ENCODE measurements around the gene MVB12B. TPM values are rescaled to one million over a fixed set of nuclear protein-coding genes. Genes with fewer than 3 reads are reported as not detected.
A peak's percentile ranks its signal among the peaks of the same experiment; 100 is the strongest.
"Not testable (repeated sequence)": the region's sequence is repeated elsewhere in the genome, so short reads cannot be mapped to it uniquely, and the experiment has no call there.

Gene MVB12B, protein sequence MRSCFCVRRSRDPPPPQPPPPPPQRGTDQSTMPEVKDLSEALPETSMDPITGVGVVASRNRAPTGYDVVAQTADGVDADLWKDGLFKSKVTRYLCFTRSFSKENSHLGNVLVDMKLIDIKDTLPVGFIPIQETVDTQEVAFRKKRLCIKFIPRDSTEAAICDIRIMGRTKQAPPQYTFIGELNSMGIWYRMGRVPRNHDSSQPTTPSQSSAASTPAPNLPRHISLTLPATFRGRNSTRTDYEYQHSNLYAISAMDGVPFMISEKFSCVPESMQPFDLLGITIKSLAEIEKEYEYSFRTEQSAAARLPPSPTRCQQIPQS
- 10 to 100 TPM in 1 of 2 donors, 1 to 10 TPM in 1; 9.8 to 15.8 TPM for total RNA-seq

DNA sequence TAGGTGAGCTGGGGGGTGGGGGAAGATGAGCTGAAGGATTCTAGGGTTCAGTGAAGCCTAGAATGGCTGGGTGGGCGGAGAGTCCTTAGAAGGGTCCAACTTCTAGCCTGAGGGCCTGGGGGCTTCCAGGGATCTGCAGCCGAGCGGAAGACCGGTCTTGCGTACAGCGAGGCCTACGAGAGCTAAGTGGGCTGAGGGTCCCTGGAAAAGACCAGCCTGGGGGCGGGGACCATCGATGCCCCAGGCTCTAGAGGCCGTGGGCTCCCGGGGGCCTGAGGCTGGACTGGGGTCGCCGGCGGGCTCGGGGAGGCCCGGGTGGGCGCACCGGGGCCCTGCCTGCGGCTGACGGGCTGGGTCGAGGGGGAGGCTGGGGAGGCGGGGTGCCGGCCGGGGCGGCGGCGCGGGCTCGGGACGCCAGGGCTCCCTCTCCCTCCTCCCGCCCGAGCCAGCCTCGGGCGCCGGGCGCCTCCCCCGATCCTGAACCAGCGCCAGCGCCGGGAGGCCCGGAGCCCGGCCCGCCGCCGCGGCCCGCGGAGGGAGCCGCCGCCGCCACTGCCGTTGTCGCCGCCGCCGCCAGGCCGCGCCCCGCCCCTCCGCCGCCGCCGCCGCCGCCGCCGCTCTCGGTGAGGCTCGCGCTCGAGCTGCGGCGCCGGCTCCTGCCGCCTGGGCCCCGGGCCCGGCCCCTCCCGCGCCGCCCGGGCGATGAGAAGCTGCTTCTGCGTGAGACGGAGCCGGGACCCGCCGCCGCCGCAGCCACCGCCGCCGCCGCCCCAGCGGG, at the start of gene MVB12B:
Gene MVB12B (plus strand): TSS at position 602 of the 778 bp plus-strand sequence. CDS start 101 bp downstream, at position 703.
- intact Hi-C loops (cut with DNase I), result no loop called here
- H3K27ac ChIP-seq, result peak within 1 kb of the TSS; percentile 58
- TF ChIP-seq, protein P1, sequence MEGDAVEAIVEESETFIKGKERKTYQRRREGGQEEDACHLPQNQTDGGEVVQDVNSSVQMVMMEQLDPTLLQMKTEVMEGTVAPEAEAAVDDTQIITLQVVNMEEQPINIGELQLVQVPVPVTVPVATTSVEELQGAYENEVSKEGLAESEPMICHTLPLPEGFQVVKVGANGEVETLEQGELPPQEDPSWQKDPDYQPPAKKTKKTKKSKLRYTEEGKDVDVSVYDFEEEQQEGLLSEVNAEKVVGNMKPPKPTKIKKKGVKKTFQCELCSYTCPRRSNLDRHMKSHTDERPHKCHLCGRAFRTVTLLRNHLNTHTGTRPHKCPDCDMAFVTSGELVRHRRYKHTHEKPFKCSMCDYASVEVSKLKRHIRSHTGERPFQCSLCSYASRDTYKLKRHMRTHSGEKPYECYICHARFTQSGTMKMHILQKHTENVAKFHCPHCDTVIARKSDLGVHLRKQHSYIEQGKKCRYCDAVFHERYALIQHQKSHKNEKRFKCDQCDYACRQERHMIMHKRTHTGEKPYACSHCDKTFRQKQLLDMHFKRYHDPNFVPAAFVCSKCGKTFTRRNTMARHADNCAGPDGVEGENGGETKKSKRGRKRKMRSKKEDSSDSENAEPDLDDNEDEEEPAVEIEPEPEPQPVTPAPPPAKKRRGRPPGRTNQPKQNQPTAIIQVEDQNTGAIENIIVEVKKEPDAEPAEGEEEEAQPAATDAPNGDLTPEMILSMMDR (IDR thresholded peaks at IDR 0.05), result no peak
- no peaks in the 10 kb centered on the region for H3K4me1 ChIP-seq
- no peaks in the 10 kb centered on the region for H3K27me3 ChIP-seq
- H3K4me3 ChIP-seq, result peak within 1 kb of the TSS; percentile 49
- H3K9me3 ChIP-seq, result no peaks in the 10 kb centered on the region
- DNase-seq, result peak; percentile 33
- peak within 1 kb of the TSS; percentile 76 to 86 for H3K9ac ChIP-seq (ENCODE audit: low read depth in 2 of 2, low read length in 2 of 2)
- no peaks in the 10 kb centered on the region for H3K36me3 ChIP-seq

DNA sequence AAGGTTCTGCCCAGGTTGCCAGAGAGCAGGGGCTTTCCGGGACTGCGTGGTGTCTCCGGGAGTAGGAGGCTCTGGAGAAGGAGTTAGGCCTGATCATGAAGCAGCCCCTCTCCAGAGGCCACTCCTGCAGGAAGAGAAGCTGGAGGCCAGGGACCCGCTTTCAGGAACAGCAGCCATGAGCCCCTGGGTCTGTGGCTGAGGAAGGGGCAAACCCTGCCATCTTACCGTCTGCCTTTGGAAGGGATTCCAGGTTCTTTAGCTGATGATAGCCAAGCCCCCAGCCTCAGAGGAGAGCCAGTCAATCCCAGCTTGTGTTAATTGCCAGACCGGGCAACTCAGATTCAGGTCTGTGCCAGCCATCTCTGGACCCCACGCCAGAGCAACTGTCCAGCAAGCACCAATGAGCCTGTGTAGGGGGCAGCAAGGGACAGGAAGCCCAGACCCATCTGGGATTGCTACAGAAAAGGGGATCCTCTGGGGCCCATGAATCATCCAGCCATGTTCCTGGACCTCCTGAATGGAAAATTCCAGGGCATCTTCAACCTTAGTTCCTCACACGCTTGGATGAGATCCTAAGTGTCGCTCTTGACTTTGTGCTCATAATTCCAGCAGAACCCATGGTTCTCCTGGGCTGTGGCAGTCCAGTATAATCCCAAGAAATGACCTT, 42.7 kb upstream of the MVB12B start:
- no peak overlapping the region for H3K4me3 ChIP-seq
- H3K4me1 ChIP-seq, result no peaks in the 10 kb centered on the region
- no peaks in the 10 kb centered on the region for H3K36me3 ChIP-seq
- TF ChIP-seq, protein P1 (IDR thresholded peaks at IDR 0.05), result no peak
- intact Hi-C loops (cut with DNase I), result no loop called here
- no peak for DNase-seq
- no peaks in the 10 kb centered on the region for H3K27me3 ChIP-seq
- H3K9me3 ChIP-seq, result no peaks in the 10 kb centered on the region
- H3K9ac ChIP-seq (ENCODE audit: low read depth in 2 of 2, low read length in 2 of 2), result no peak overlapping the region
- no peak overlapping the region for H3K27ac ChIP-seq

DNA sequence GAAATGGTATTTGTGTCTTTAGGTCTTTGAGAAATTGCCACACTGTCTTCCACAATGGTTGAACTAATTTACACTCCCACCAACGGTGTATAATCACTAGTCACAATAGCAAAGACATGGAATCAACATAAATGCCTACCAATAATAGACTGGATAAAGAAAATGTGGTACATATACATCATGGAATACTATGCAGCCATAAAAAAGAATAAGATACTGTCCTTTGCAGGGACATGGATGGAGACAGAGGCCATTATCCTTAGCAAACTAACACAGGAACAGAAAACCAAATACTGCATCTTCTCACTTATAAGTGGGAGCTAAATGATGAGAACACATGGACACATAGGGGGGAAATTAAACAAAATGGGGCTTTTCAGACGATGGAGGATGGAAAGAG, 41.0 kb upstream of the MVB12B start:
- intact Hi-C loops (cut with DNase I); H3K9ac ChIP-seq (ENCODE audit: low read depth in 2 of 2, low read length in 2 of 2); H3K9me3 ChIP-seq; DNase-seq; H3K27ac ChIP-seq; H3K4me1 ChIP-seq; H3K27me3 ChIP-seq; H3K36me3 ChIP-seq; H3K4me3 ChIP-seq: not testable (repeated sequence)

- no peaks in the 10 kb centered on the region for H3K27me3 ChIP-seq
- no peaks in the 10 kb centered on the region for H3K9me3 ChIP-seq
- H3K36me3 ChIP-seq, result no peaks in the 10 kb centered on the region
- TF ChIP-seq, protein P1 (IDR thresholded peaks at IDR 0.05), result no peak
- DNase-seq, result no peak
- H3K27ac ChIP-seq, result no peak overlapping the region
- H3K9ac ChIP-seq (ENCODE audit: low read depth in 2 of 2, low read length in 2 of 2), result no peak overlapping the region
- no peak overlapping the region for H3K4me3 ChIP-seq
- no peaks in the 10 kb centered on the region for H3K4me1 ChIP-seq
- intact Hi-C loops (cut with DNase I), result no loop called here
Measured at GRCh38 chr9:126287166-126287866, 39.3 kb upstream of the MVB12B start.

DNA sequence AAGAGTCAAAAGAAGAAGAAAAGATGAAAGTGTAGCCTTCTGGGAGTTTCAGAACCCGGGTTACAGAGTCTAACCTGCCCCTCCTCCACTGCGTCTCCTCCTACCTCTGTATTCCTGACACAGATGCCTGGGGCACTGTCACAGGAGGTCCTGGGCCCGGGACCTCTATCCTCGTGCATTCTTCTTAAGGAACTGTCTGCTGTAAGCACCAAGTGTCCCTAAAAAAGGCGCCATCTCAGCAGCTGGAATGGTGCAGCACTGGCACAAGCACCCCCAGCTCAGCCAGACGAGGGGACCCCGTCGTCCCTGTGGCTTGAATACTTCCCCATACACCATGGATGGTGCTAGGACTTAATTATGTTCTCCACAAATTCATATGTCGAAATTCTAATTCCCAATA, 35.8 kb upstream of the MVB12B start:
- H3K4me3 ChIP-seq, result no peak overlapping the region

More for the DNA sequence above, 35.8 kb upstream of the MVB12B start:
- Histone ChIP-seq H3K36me3 (no peaks in the 10 kb centered on the region), H3K27me3 (no peaks in the 10 kb centered on the region), H3K9ac (ENCODE audit: low read depth in 2 of 2, low read length in 2 of 2) (no peak overlapping the region), H3K9me3 (no peaks in the 10 kb centered on the region), H3K27ac (no peak overlapping the region), H3K4me1 (no peaks in the 10 kb centered on the region)
- no peak for DNase-seq
- intact Hi-C loops (cut with DNase I), result no loop called here
- TF ChIP-seq, protein P1 (IDR thresholded peaks at IDR 0.05), result no peak
